Measurements from ENCODE around the gene TCF4. TPM values are rescaled to one million over a fixed set of nuclear protein-coding genes. Genes with fewer than 3 reads are reported as not detected.

Gene TCF4
- polyA plus RNA-seq, 1 of the 3 experiments (the other 2 are of a cell fraction): 39.1 TPM

DNA sequence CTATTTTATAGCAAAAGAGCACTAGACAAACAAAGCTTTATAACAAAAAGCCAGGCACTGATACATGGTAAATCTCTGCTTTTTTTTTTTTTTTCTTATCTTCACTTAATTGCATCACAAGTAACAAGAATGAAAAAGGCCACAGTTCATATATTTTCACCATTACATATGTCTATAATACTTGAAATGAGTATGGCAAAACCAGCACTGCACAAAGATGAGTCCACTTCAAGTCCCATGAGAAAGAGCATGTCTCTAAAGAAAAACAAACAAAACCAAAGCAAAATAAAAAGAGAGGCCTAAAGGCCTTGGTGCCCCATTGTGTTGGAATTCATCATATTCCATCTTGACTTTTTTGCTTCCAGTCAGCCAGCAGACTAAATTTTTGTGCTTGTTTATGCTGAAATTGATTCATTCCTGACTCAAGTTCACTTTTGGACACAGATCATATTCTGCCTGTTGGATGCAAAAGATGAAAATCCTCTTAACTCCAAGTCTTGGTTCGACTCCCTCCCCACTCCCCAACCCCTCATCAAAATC, 363.8 kb downstream of the TCF4 start (continued):
- TF ChIP-seq FOXM1 (IDR thresholded peaks at IDR 0.05; ENCODE audit: low read depth) (no peak), ZBTB33 (IDR thresholded peaks at IDR 0.05; ENCODE audit: borderline replicate concordance, low read depth) (no peak), FOXJ3 (CRISPR knock-in tag; IDR thresholded peaks at IDR 0.05) (no peak), RAD21 (IDR thresholded peaks at IDR 0.05; ENCODE audit: low read length) (no peak), TCF12 (IDR thresholded peaks at IDR 0.05) (no peak), RCOR1 (IDR thresholded peaks at IDR 0.05; ENCODE audit: low read length) (no peak)

- Histone ChIP-seq H3F3A (replicated peaks; ENCODE audit: insufficient read depth) (peaks cover 12% of the 10 kb centered on the region), H3K79me2 (ENCODE audit: insufficient read depth) (no peaks in the 10 kb centered on the region), H3K9me3 (no peaks in the 10 kb centered on the region), H3K4me1 (ENCODE audit: control insufficient read depth in 1 of 2, insufficient read depth in 2 of 2, low read depth in 1 of 2, low read length in 1 of 2) (no peaks in the 10 kb centered on the region; a peak in 2 of 4 replicates), H3K4me3 (ENCODE audit: low read depth in 2 of 2, low read length in 1 of 2) (no peak overlapping the region), H3K36me3 (replicated peaks in 1 of 2; ENCODE audit: control insufficient read depth in 1 of 2, insufficient read depth in 2 of 2, low read length in 1 of 2) (peaks cover 30 to 33% of the 10 kb centered on the region in 2 experiments), H3K4me2 (no peak overlapping the region), H3K9me2 (no peaks in the 10 kb centered on the region), H3K9ac (no peak overlapping the region), H3K27me3 (ENCODE audit: insufficient read depth) (no peaks in the 10 kb centered on the region), H2AFZ (ENCODE audit: low read depth) (no peak overlapping the region), H4K20me1 (ENCODE audit: insufficient read depth) (no peaks in the 10 kb centered on the region), H3K27ac (ENCODE audit: low read depth in 2 of 2, low read length in 1 of 2) (no peak overlapping the region; a peak in 1 of 4 replicates)
- POLR2A ChIA-PET: no interaction called here
- CTCF ChIA-PET: no interaction called here
- WGBS (ENCODE audit: low lambda C conversion rate): 94% methylated on average over 3 of the region's 3 CpGs
- TF ChIP-seq, protein P1, sequence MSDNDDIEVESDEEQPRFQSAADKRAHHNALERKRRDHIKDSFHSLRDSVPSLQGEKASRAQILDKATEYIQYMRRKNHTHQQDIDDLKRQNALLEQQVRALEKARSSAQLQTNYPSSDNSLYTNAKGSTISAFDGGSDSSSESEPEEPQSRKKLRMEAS (IDR thresholded peaks at IDR 0.05; ENCODE audit: low read depth): no peak
- peak; percentile 11; the same call in 1 of the 2 replicates for TF ChIP-seq POLR2AphosphoS5 (IDR thresholded peaks at IDR 0.05; ENCODE audit: low read depth, low read length)
- DNase-seq: no peak
Observed at GRCh38 chr18:55221622-55222021, 366.4 kb downstream of the TCF4 start.

- no peaks in the 10 kb centered on the region for H3K9me3 ChIP-seq
- no peak overlapping the region for H2AFZ ChIP-seq (ENCODE audit: low read depth)
- H3K36me3 ChIP-seq (replicated peaks in 1 of 2; ENCODE audit: control insufficient read depth in 1 of 2, insufficient read depth in 2 of 2, low read length in 1 of 2): peaks cover 19 to 22% of the 10 kb centered on the region in 2 experiments
- H3K4me2 ChIP-seq: no peak overlapping the region
- H3K9ac ChIP-seq: no peak overlapping the region
- H3K79me2 ChIP-seq (ENCODE audit: insufficient read depth): no peaks in the 10 kb centered on the region
- ChIA-PET POLR2A (interaction anchor here (0.7 kb wide), 1 partner anchor 165 kb away, joined by 3 read pairs; no protein-coding TSS in a partner anchor), CTCF (no interaction called here)
- 70% methylated on average over 1 of the region's 1 CpG for WGBS (ENCODE audit: low lambda C conversion rate)
- no peak overlapping the region for H3K27ac ChIP-seq (ENCODE audit: low read depth in 2 of 2, low read length in 1 of 2)
- no peaks in the 10 kb centered on the region; a peak in 2 of 4 replicates for H3K4me1 ChIP-seq (ENCODE audit: control insufficient read depth in 1 of 2, insufficient read depth in 2 of 2, low read depth in 1 of 2, low read length in 1 of 2)
- H4K20me1 ChIP-seq (ENCODE audit: insufficient read depth): no peaks in the 10 kb centered on the region
- H3K4me3 ChIP-seq (ENCODE audit: low read depth in 2 of 2, low read length in 1 of 2): no peak overlapping the region
- no peaks in the 10 kb centered on the region for H3K27me3 ChIP-seq (ENCODE audit: insufficient read depth)
- DNase-seq: no peak
- peaks cover 7% of the 10 kb centered on the region for H3F3A ChIP-seq (replicated peaks; ENCODE audit: insufficient read depth)
- no peaks in the 10 kb centered on the region for H3K9me2 ChIP-seq
- TF ChIP-seq MEF2A (IDR thresholded peaks at IDR 0.05; ENCODE audit: borderline replicate concordance, low read depth) (no peak), GABPA (IDR thresholded peaks at IDR 0.05; ENCODE audit: low read depth) (no peak), TAF1 (IDR thresholded peaks at IDR 0.05; ENCODE audit: borderline replicate concordance, low read depth, low read length) (no peak), YY1 (IDR thresholded peaks at IDR 0.05; ENCODE audit: low read depth) (no peak), SMC3 (IDR thresholded peaks at IDR 0.05; ENCODE audit: low read depth, low read length) (no peak), JUND (IDR thresholded peaks at IDR 0.05) (no peak), NRF1 (IDR thresholded peaks at IDR 0.05; ENCODE audit: low read depth, low read length) (no peak), EZH2phosphoT487 (IDR thresholded peaks at IDR 0.05; ENCODE audit: borderline replicate concordance, low read depth) (no peak), FOXM1 (IDR thresholded peaks at IDR 0.05; ENCODE audit: low read depth) (no peak), PBX3 (IDR thresholded peaks at IDR 0.05) (no peak), TEAD4 (IDR thresholded peaks at IDR 0.05; ENCODE audit: borderline replicate concordance, insufficient read depth) (no peak), POLR2AphosphoS5 (IDR thresholded peaks at IDR 0.05; ENCODE audit: low read depth, low read length) (peak; percentile 53; the same call in 1 of the 2 replicates), TCF12 (IDR thresholded peaks at IDR 0.05) (peak; percentile 51)
- TF ChIP-seq, protein P2, sequence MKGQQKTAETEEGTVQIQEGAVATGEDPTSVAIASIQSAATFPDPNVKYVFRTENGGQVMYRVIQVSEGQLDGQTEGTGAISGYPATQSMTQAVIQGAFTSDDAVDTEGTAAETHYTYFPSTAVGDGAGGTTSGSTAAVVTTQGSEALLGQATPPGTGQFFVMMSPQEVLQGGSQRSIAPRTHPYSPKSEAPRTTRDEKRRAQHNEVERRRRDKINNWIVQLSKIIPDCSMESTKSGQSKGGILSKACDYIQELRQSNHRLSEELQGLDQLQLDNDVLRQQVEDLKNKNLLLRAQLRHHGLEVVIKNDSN (IDR thresholded peaks at IDR 0.05; ENCODE audit: borderline replicate concordance, low read depth): no peak
- TF ChIP-seq, protein P3, sequence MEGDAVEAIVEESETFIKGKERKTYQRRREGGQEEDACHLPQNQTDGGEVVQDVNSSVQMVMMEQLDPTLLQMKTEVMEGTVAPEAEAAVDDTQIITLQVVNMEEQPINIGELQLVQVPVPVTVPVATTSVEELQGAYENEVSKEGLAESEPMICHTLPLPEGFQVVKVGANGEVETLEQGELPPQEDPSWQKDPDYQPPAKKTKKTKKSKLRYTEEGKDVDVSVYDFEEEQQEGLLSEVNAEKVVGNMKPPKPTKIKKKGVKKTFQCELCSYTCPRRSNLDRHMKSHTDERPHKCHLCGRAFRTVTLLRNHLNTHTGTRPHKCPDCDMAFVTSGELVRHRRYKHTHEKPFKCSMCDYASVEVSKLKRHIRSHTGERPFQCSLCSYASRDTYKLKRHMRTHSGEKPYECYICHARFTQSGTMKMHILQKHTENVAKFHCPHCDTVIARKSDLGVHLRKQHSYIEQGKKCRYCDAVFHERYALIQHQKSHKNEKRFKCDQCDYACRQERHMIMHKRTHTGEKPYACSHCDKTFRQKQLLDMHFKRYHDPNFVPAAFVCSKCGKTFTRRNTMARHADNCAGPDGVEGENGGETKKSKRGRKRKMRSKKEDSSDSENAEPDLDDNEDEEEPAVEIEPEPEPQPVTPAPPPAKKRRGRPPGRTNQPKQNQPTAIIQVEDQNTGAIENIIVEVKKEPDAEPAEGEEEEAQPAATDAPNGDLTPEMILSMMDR (IDR thresholded peaks at IDR 0.05): no peak
- TF ChIP-seq, protein P1 (IDR thresholded peaks at IDR 0.05; ENCODE audit: low read depth): no peak
Observed at GRCh38 chr18:55220523-55220922, 367.5 kb downstream of the TCF4 start.
